Measurements from ENCODE around the gene ARHGEF19. TPM values are rescaled to one million over a fixed set of nuclear protein-coding genes. Genes with fewer than 3 reads are reported as not detected.

ARHGEF19 gene
- total RNA-seq, 1 donor from 2014 or later: 5.7 TPM

DNA sequence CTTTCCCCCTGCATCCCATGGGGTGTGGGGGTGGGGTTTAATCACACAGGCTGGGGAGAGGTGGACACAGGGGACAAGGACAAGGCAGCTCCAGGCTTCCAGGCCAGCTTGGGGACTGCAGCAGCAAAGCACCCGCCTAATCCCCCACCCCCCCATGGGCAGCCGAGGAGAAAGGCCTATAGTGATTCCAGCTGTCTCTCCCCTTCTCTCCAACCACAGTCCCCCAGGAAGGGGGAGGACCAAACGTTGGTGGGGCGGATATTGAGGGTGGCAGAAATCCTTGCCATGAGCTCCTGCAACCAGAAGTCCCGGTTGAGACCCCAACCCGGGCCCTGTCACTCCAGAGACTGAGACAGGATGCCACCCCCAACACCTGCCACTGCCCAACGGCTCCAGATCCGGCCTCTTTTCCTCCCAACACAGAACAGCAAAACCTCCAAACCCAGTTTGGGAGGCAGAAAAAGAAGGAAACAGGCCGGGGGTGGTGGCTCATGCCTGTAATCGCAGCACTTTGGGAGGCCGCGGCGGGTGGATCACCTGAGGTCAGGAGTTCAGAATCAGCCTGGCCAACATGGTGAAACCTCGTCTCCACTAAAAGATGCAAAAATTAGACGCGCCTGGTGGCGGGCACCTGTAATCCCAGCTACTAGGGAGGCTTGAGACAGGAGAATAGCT lies 58.3 kb downstream of the ARHGEF19 start:
- Histone ChIP-seq H4K20me1 (ENCODE audit: insufficient read depth, low read length) (peaks cover 44% of the 10 kb centered on the region), H3K4me3 (ENCODE audit: insufficient read depth, low read depth, low read length) (peak overlapping the region; percentile 91)

DNA sequence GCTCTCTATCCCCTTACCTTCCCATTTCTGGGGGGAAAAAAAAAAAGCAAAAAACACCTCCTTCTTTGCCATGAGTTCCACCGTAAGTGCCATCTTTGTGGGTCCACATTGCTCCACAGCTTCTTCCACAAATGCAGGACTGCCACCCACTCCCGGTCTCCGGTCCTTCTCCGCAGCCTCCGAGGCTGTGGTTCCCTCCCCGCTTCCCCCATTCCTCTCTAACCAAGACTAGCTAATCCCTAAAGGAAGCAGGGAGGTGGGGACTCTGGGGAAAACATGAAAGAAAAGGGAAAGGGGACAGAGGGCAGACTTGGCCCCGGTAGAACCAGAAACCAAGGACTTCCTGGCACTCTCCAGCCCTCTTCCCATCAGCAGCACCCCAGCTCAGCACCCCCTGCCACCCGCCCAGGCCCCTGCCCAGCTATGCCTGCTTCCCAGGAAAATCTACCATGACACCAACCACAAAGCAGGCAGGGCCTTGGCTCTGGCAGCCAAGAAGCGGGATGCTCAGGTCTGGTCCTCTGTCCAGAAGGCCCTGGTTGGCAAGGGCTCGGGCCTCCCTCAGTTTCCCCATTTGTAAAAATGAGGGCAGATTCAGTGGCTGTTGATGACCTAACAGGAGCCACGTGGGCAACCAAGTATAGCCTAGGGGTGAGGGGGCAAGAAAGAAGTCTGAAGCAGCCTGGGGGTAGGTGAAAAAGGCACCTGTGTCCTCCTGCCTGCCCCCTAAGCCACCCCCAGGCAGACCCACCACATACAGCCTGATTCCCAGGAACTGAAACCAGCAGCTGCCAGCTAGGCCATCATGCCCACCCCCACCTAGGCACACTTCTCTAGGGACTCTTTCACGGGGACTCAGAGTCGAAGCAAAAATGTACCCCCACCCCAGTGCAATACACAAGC lies 59.1 kb downstream of the ARHGEF19 start:
- Histone ChIP-seq H3K9me3 (ENCODE audit: insufficient read depth, low read depth, low read length) (no peaks in the 10 kb centered on the region), H3K79me2 (ENCODE audit: insufficient read depth, low read length) (peaks cover 84% of the 10 kb centered on the region), H2AFZ (ENCODE audit: low read depth, low read length) (no peak overlapping the region), H3K27ac (ENCODE audit: low read depth, low read length) (peak overlapping the region; percentile 70), H3K4me1 (ENCODE audit: insufficient read depth, low read length) (peaks cover 61% of the 10 kb centered on the region), H4K20me1 (ENCODE audit: insufficient read depth, low read length) (peaks cover 51% of the 10 kb centered on the region), H3K36me3 (ENCODE audit: insufficient read depth, low read length) (peaks cover 20% of the 10 kb centered on the region), H3K4me3 (ENCODE audit: insufficient read depth, low read depth, low read length) (peak overlapping the region; percentile 91), H3K4me2 (ENCODE audit: low read length) (peak overlapping the region; percentile 99), H3K27me3 (ENCODE audit: insufficient read depth, low read length) (no peaks in the 10 kb centered on the region), H3K9ac (ENCODE audit: low read length) (peak overlapping the region; percentile 88)
- DNase-seq (ENCODE audit: low read depth): no peak
- no peak for FAIRE-seq
- Mint-ChIP-seq H3K9me3 (ENCODE audit: unreplicated experiment) (no peaks in the 10 kb centered on the region), H3K4me3 (ENCODE audit: unreplicated experiment) (peak overlapping the region; percentile 95), H3K4me1 (ENCODE audit: low read depth, unreplicated experiment) (peaks cover 41% of the 10 kb centered on the region), H3K27me3 (ENCODE audit: low read depth, unreplicated experiment) (no peaks in the 10 kb centered on the region), H3K36me3 (ENCODE audit: low read depth, unreplicated experiment) (peaks cover 6% of the 10 kb centered on the region), H3K27ac (ENCODE audit: unreplicated experiment) (peak overlapping the region; percentile 94)
- no peak for TF ChIP-seq EZH2 (IDR thresholded peaks at IDR 0.05; ENCODE audit: insufficient read depth, low read length)
- no peak for TF ChIP-seq CTCF (IDR thresholded peaks at IDR 0.05; ENCODE audit: insufficient read depth, low read depth, low read length)

More for the DNA sequence above, 58.3 kb downstream of the ARHGEF19 start:
- Mint-ChIP-seq H3K27me3 (ENCODE audit: low read depth, unreplicated experiment) (no peaks in the 10 kb centered on the region), H3K36me3 (ENCODE audit: low read depth, unreplicated experiment) (no peaks in the 10 kb centered on the region), H3K27ac (ENCODE audit: unreplicated experiment) (peak overlapping the region; percentile 81), H3K4me3 (ENCODE audit: unreplicated experiment) (peak overlapping the region; percentile 95), H3K4me1 (ENCODE audit: low read depth, unreplicated experiment) (peaks cover 45% of the 10 kb centered on the region), H3K9me3 (ENCODE audit: unreplicated experiment) (no peaks in the 10 kb centered on the region)
- H3K4me1 ChIP-seq (ENCODE audit: insufficient read depth, low read length): peaks cover 53% of the 10 kb centered on the region
- TF ChIP-seq EZH2 (IDR thresholded peaks at IDR 0.05; ENCODE audit: insufficient read depth, low read length) (no peak), CTCF (IDR thresholded peaks at IDR 0.05; ENCODE audit: insufficient read depth, low read depth, low read length) (no peak)
- peaks cover 76% of the 10 kb centered on the region for H3K79me2 ChIP-seq (ENCODE audit: insufficient read depth, low read length)
- peak overlapping the region; percentile 70 for H3K27ac ChIP-seq (ENCODE audit: low read depth, low read length)
- FAIRE-seq (no peak), DNase-seq (ENCODE audit: low read depth) (no peak)
- H3K9ac ChIP-seq (ENCODE audit: low read length): peak overlapping the region; percentile 88
- H3K36me3 ChIP-seq (ENCODE audit: insufficient read depth, low read length): peaks cover 12% of the 10 kb centered on the region
- H2AFZ ChIP-seq (ENCODE audit: low read depth, low read length): no peak overlapping the region
- H3K9me3 ChIP-seq (ENCODE audit: insufficient read depth, low read depth, low read length): no peaks in the 10 kb centered on the region
- no peaks in the 10 kb centered on the region for H3K27me3 ChIP-seq (ENCODE audit: insufficient read depth, low read length)
- peak overlapping the region; percentile 99 for H3K4me2 ChIP-seq (ENCODE audit: low read length)
